ENCODE results near the gene LRRC40.

DNA sequence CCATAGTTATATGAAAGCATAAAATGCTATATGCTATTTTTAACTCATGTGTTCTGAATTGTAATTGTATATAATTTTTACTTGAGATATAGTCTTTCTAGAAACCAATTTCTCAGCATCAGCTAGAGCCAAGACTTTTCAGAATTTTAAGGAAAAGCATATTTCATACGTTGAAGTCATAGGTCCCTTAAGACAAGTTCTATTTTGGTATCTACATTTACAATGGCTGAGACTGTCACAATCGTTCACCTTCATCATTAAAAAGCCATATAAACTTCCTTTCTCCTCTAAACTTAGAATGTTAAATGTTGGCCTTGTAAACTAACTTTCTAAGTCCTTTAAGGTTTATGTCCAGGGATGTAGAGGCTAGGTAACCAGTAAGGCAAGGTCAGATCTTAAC, 104.1 kb downstream of the LRRC40 start:
- TF ChIP-seq POLR2A (IDR thresholded peaks at IDR 0.05; ENCODE audit: low read length) (no peak), GATA1 (IDR thresholded peaks at IDR 0.05; ENCODE audit: low read depth, low read length) (no peak)

All from erythroblast (primary cell).